ENCODE measurements around the gene CCDC80.
A peak's percentile ranks its signal among the peaks of the same experiment; 100 is the strongest.
"Not testable (repeated sequence)": the region's sequence is repeated elsewhere in the genome, so short reads cannot be mapped to it uniquely, and the experiment has no call there.

Gene CCDC80

GRCh38 chr3:112665009-112665408 is 24.1 kb upstream of the CCDC80 start:
- not testable (repeated sequence) for DNase-seq (ENCODE audit: low read depth in 2 of 2)

- no peak for DNase-seq (ENCODE audit: low read depth in 2 of 2)
Observed at GRCh38 chr3:112656043-112656442, 15.1 kb upstream of the CCDC80 start.

- no peak for DNase-seq (ENCODE audit: low read depth in 2 of 2)
Observed at GRCh38 chr3:112654979-112655378, 14.0 kb upstream of the CCDC80 start.

GRCh38 chr3:112654492-112654891 is 13.5 kb upstream of the CCDC80 start:
- DNase-seq (ENCODE audit: low read depth in 2 of 2): no peak

- DNase-seq (ENCODE audit: low read depth in 2 of 2): no peak
Observed at GRCh38 chr3:112653881-112654300, 12.9 kb upstream of the CCDC80 start.

GRCh38 chr3:112653209-112653871 is 12.4 kb upstream of the CCDC80 start:
- DNase-seq (ENCODE audit: low read depth in 2 of 2): no peak

GRCh38 chr3:112651516-112651915 is 10.6 kb upstream of the CCDC80 start:
- no peak for DNase-seq (ENCODE audit: low read depth in 2 of 2)

GRCh38 chr3:112651071-112651470 is 10.1 kb upstream of the CCDC80 start:
- no peak for DNase-seq (ENCODE audit: low read depth in 2 of 2)

GRCh38 chr3:112650482-112650881 is 9.5 kb upstream of the CCDC80 start:
- no peak for DNase-seq (ENCODE audit: low read depth in 2 of 2)

- DNase-seq (ENCODE audit: low read depth in 2 of 2): no peak
Observed at GRCh38 chr3:112649478-112649735, 8.5 kb upstream of the CCDC80 start.

GRCh38 chr3:112647122-112647521 is 6.2 kb upstream of the CCDC80 start:
- no peak for DNase-seq (ENCODE audit: low read depth in 2 of 2)

- DNase-seq (ENCODE audit: low read depth in 2 of 2): no peak
Observed at GRCh38 chr3:112646623-112647022, 5.7 kb upstream of the CCDC80 start.

GRCh38 chr3:112644453-112644852 is 3.5 kb upstream of the CCDC80 start:
- DNase-seq (ENCODE audit: low read depth in 2 of 2): no peak

- DNase-seq (ENCODE audit: low read depth in 2 of 2): no peak
Observed at GRCh38 chr3:112643621-112644240, 2.8 kb upstream of the CCDC80 start.

GRCh38 chr3:112642912-112643506 is 2.1 kb upstream of the CCDC80 start:
- peak; percentile 50 to 56 for DNase-seq (ENCODE audit: low read depth in 2 of 2)

GRCh38 chr3:112640276-112640929 is 540 bp downstream of the CCDC80 start:
- no peak for DNase-seq (ENCODE audit: low read depth in 2 of 2)

GRCh38 chr3:112639455-112640225 is 1.3 kb downstream of the CCDC80 start:
- no peak for DNase-seq (ENCODE audit: low read depth in 2 of 2)

- no peak for DNase-seq (ENCODE audit: low read depth in 2 of 2)
Observed at GRCh38 chr3:112638327-112639020, 2.5 kb downstream of the CCDC80 start.

- no peak for DNase-seq (ENCODE audit: low read depth in 2 of 2)
Observed at GRCh38 chr3:112637700-112638099, 3.2 kb downstream of the CCDC80 start.

GRCh38 chr3:112635674-112636073 is 5.3 kb downstream of the CCDC80 start:
- no peak for DNase-seq (ENCODE audit: low read depth in 2 of 2)

GRCh38 chr3:112634786-112635541 is 6.0 kb downstream of the CCDC80 start:
- no peak for DNase-seq (ENCODE audit: low read depth in 2 of 2)
